Stimulated activated CD4-positive, alpha-beta T cell treated with anti-CD3 and anti-CD28 coated beads, TNF-alpha, amount 100 ng/mL, for 1 hour (primary cell): Measurements from ENCODE around the gene AMOTL1.

Experiments
- DNase-seq, 3 donors: peaks; one replicate each; pipeline ENCODE4 v3.0.0-alpha.2; 2020; ENCODE audit warnings: low read depth in 3 of 3, low spot score in 1 of 3

Gene AMOTL1

GRCh38 chr11:94815705-94816344 is 47.7 kb downstream of the AMOTL1 start:
- DNase-seq: no peak

- no peak for DNase-seq
Measured at GRCh38 chr11:94820480-94820879, 52.3 kb downstream of the AMOTL1 start.

GRCh38 chr11:94821439-94821838 is 53.3 kb downstream of the AMOTL1 start:
- DNase-seq: no peak

- no peak for DNase-seq
Measured at GRCh38 chr11:94822080-94822479, 53.9 kb downstream of the AMOTL1 start.

GRCh38 chr11:94823102-94823732 is 55.1 kb downstream of the AMOTL1 start:
- no peak for DNase-seq

GRCh38 chr11:94825031-94825430 is 56.9 kb downstream of the AMOTL1 start:
- DNase-seq: no peak

- no peak for DNase-seq
Measured at GRCh38 chr11:94825481-94825880, 57.3 kb downstream of the AMOTL1 start.

GRCh38 chr11:94826415-94826814 is 58.3 kb downstream of the AMOTL1 start:
- no peak for DNase-seq

- no peak for DNase-seq
Measured at GRCh38 chr11:94828088-94828487, 59.9 kb downstream of the AMOTL1 start.

GRCh38 chr11:94830722-94831510 is 62.8 kb downstream of the AMOTL1 start:
- no peak for DNase-seq

- DNase-seq: no peak
Measured at GRCh38 chr11:94831529-94831928, 63.4 kb downstream of the AMOTL1 start.

- DNase-seq: no peak
Measured at GRCh38 chr11:94832604-94833235, 64.6 kb downstream of the AMOTL1 start.

GRCh38 chr11:94834911-94835593 is 66.9 kb downstream of the AMOTL1 start:
- DNase-seq: no peak

GRCh38 chr11:94835594-94835927 is 67.4 kb downstream of the AMOTL1 start:
- no peak for DNase-seq

- DNase-seq: no peak
Measured at GRCh38 chr11:94837317-94837716, 69.2 kb downstream of the AMOTL1 start.

GRCh38 chr11:94838027-94838731 is 70.0 kb downstream of the AMOTL1 start:
- no peak for DNase-seq

- no peak for DNase-seq
Measured at GRCh38 chr11:94840209-94840608, 72.1 kb downstream of the AMOTL1 start.

GRCh38 chr11:94844031-94844430 is 75.9 kb downstream of the AMOTL1 start:
- no peak for DNase-seq

- DNase-seq: no peak
Measured at GRCh38 chr11:94845622-94846021, 77.5 kb downstream of the AMOTL1 start.

- DNase-seq: no peak
Measured at GRCh38 chr11:94849839-94850238, 81.7 kb downstream of the AMOTL1 start.
